Raji (cell line): ENCODE measurements around the gene TGFB1.

Experiments used
- POLR2A ChIP-seq: IDR thresholded peaks from 2 replicates; pipeline ENCODE4 v1.6.1; 2011; ENCODE audit warnings: low read depth, low read length, control low read depth; ENCODE audit not compliant: insufficient read depth

The TGFB1 gene

GRCh38 chr19:41320568-41320967 is 33.2 kb downstream of the TGFB1 start:
- TF ChIP-seq POLR2A: no peak

GRCh38 chr19:41320185-41320518 is 33.6 kb downstream of the TGFB1 start:
- TF ChIP-seq POLR2A: no peak

DNA sequence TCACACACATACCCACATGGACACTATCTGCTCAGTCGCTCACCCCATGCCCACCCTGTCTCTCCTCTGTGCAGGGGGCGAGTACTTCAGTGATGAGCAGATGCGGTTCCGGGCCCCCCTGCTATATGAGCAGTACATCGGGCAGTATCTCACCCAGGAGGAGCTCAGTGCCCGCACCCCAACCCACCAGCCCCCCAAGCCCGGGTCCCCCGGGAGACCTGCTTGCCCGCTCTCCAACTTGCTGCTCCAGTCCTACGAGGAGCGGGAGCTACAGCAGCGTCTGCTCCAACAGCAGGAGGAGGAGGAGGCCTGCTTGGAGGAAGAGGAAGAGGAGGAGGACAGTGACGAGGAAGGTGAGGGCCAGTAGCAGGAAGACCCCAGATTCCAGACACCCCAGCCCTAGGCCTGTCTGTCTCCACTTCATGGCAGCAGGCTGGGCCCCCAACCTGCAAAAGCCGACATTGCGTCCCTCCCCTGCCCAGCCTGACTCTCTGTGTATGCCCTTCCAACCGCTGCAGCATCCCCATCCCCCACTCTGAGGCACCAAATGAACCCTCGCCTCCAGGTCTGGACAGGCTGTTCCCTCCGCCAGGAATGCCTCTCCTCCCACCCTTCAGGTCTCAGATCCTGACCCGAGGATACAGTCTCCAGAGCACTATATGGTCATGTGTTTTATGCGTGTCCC is 34.1 kb downstream of the TGFB1 start:
- no peak for TF ChIP-seq POLR2A

GRCh38 chr19:41318696-41319499 is 34.8 kb downstream of the TGFB1 start:
- TF ChIP-seq POLR2A: no peak

DNA sequence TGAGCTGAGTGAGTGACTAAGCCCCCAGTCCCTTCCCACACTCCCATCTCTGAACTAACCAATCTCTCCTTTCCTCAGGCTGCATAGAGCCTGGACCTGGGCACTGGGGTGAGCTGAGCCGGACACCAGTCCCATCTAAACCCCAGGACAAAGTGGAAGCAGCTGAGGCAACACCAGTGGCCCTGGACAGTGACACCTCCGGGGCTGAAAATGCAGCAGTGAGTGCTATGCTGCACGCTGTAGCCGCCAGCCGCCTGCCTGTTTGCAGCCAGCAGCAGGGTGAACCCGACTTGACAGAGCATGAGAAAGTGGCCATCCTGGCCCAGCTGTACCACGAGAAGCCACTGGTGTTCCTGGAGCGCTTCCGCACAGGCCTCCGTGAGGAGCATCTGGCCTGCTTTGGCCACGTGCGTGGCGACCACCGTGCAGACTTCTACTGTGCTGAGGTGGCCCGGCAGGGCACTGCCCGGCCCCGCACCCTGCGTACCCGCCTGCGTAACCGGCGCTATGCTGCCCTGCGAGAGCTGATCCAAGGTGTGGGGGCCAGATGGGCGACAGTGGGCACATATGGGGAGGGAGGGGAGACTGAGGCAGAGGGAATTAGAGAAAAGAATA is 37.3 kb downstream of the TGFB1 start:
- no peak for TF ChIP-seq POLR2A

DNA sequence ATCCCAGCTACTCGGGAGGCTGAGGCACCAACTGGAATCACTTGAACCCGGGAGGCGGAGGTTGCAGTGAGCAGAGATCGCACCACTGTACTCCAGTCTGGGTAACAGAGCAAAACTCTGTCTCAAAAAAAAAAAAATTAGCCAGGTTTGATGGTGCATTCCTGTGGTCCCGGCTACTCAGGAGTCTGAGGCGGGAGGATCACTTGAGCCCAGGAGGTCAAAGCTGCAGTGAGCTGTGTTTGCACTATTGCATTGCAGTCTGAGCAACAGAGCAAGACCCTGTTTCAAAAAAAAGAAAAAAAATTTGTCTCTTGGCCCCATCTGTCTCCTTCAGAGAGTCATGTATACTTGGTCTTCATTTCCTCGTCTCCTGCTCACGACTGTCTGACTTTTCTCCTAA is 42.1 kb downstream of the TGFB1 start:
- TF ChIP-seq POLR2A: no peak

- no peak for TF ChIP-seq POLR2A
Measured at GRCh38 chr19:41311072-41311471, 42.6 kb downstream of the TGFB1 start.

DNA sequence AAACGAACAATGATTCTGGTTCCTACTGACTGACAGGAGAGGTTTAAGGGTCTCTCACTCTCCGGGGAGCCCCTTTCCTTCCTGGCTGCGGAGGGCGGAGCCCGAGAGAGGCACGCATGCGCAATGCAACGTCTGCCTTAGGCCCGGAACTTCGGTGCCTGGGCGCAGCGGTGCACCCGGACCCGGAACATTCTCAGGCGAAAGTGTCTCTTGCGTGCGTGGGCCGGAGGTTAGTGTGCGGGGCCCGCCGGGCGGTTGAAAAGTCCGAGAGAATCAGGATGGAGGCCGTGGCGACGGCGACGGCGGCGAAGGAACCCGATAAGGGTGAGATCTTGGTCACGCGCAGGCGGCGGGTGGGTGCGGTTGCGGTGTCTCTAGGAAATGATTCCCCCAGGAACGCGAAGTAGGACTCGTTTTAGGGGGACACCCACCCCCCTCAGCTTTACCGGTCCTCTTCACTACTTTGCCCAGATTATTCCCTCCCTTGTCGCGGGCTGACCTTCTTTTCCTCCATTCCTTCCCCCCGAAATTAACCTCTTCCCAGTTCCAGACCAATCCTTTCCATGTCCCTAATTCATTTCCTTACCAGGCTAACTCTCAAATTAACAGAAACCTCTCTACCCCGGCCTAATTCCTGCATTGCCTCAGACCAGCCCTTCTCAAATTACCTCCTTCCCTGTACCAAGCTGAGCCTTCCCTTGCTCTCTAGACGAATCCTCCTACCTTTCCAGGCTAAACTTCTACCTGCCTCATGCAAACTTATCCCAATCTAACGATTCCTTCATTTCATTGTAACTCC is 43.5 kb downstream of the TGFB1 start, which contains the start of gene CCDC97:
Gene CCDC97 (plus strand): TSS at position 140 of the 799 bp plus-strand sequence. CDS start 139 bp downstream, at position 279.
- peak; percentile 85 for TF ChIP-seq POLR2A

DNA sequence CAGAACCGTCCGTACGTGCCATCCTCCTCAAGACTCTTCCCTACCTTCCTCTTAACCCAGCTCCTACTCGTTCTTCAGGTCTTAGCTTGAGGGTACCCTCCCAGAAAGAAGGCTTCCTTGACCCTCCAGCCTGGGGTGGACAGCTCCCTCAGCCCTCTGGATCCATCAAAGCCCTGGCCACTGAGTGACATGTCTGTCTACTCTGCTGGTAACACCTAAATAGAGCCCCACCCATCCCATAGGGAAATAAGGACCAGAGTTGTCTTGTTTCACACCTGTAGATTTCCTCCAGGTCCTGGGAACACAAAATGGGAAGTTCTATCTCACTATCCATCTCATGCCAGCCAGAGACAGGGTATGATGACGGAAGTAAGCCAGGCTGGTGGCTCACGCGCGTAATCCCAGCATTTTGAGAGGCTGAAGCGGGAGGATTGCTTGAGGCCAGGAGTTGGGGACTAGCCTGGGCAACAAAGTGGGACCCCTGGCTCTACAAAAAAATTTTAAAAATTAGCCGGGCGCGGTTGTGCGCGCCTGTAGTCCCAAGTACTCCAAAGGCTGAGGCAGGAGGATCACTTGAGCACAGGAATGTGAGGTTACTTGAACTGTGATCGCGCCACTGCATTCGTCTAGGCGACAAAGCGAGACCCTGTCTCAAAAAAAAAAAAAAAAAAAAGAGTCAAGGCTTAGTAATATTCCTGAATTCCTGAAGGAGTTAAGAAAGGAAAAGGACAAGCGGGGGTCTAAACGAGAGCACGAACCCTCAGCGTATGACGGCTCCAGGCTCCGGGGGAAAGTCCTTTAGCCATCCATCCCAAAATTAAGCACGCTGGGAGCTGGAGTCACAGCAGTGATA is 44.3 kb downstream of the TGFB1 start:
- TF ChIP-seq POLR2A: no peak

- TF ChIP-seq POLR2A: 0 out of 2 replicates have a peak, but pooled peaks have one; percentile 25
Measured at GRCh38 chr19:41308450-41309179, 45.1 kb downstream of the TGFB1 start.

DNA sequence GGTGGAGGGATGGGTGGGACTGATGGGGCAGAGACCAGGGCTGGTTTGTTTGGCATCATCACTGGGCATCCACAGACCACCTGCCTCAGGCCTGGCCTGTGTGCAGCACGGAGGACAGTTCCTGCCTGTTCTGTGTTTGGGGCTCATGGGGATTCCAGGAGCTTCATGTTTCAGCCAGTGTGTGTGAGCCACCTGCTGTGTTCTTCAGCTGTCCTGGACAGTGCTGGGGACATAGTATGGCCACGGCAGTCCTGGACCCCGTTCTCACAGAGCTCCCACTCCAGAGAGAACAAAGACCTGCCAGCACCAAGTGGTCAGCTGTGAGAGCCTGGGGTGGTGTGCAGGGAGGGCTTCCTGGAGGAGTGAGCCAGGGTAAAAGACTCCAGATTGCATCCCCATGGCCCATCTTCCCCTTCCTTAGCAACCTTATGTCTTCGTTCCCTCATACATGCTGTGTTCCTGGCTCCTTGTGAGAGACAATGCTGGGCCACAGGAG is 45.7 kb downstream of the TGFB1 start:
- no peak for TF ChIP-seq POLR2A

GRCh38 chr19:41307090-41307875 is 46.4 kb downstream of the TGFB1 start:
- TF ChIP-seq POLR2A: no peak
